ENCODE results near the gene IFI44L. TPM values are rescaled to one million over a fixed set of nuclear protein-coding genes. Genes with fewer than 3 reads are reported as not detected.

IFI44L gene
- total RNA-seq, 1 donor, result 1.3 TPM

- no peak for DNase-seq (ENCODE audit: low read depth)
- H3K4me3 ChIP-seq (ENCODE audit: low read depth, low read length), result no peak overlapping the region
- no peak for TF ChIP-seq CTCF (IDR thresholded peaks at IDR 0.05; ENCODE audit: insufficient read depth, low read depth, low read length)
Measured at GRCh38 chr1:78678324-78678723, 58.1 kb downstream of the IFI44L start.

DNA sequence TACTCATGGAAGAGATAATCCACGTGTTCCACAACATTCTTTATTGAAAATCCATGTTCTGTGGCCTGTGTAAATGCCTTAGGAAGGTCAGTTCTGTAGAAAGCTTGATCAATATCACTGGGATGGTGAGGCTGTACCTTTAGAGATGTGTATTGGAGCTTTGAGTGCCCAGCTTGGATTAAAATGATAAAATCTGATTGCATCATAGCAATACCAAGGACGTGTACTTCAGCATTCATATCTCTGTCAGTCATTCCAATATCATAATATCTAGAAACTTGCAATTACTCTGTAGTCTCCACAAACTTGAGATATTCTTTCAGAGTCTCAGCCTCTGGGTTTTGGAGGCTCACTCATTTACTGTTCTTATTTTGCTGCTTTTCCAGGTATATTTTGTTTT lies 61.0 kb downstream of the IFI44L start:
- H3K4me3 ChIP-seq (ENCODE audit: low read depth, low read length), result no peak overlapping the region
- DNase-seq (ENCODE audit: low read depth), result no peak
- TF ChIP-seq CTCF (IDR thresholded peaks at IDR 0.05; ENCODE audit: insufficient read depth, low read depth, low read length), result no peak

- DNase-seq (ENCODE audit: low read depth), result no peak
- H3K4me3 ChIP-seq (ENCODE audit: low read depth, low read length), result no peak overlapping the region
- no peak for TF ChIP-seq CTCF (IDR thresholded peaks at IDR 0.05; ENCODE audit: insufficient read depth, low read depth, low read length)
Measured at GRCh38 chr1:78682496-78682895, 62.2 kb downstream of the IFI44L start.

- TF ChIP-seq CTCF (IDR thresholded peaks at IDR 0.05; ENCODE audit: insufficient read depth, low read depth, low read length), result no peak
- DNase-seq (ENCODE audit: low read depth), result no peak
- H3K4me3 ChIP-seq (ENCODE audit: low read depth, low read length), result no peak overlapping the region
Measured at GRCh38 chr1:78683079-78683478, 62.8 kb downstream of the IFI44L start.

DNA sequence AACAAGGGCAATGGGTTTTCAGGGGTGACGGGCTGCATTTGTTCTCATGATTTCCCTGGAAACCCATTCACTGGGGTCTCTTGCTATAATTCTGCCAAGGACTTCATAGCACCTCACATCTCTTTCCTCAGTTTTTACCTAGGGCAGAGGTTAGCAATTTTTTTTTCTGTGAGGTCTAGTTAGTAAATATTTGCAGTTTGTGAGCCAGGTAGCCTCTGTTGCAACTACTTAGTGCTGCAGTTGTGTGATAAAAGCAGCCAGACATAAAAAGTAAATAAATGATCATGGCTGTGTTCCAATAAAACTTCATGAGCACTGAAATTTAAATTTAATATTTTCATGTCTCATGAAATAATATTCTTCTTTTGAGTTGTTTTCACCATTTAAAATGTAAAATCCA lies 67.1 kb downstream of the IFI44L start:
- H3K4me3 ChIP-seq (ENCODE audit: low read depth, low read length), result no peak overlapping the region
- TF ChIP-seq CTCF (IDR thresholded peaks at IDR 0.05; ENCODE audit: insufficient read depth, low read depth, low read length), result no peak
- no peak for DNase-seq (ENCODE audit: low read depth)

- DNase-seq (ENCODE audit: low read depth), result peak; percentile 6
- TF ChIP-seq CTCF (IDR thresholded peaks at IDR 0.05; ENCODE audit: insufficient read depth, low read depth, low read length), result no peak
- H3K4me3 ChIP-seq (ENCODE audit: low read depth, low read length), result no peak overlapping the region
Measured at GRCh38 chr1:78687914-78688313, 67.7 kb downstream of the IFI44L start.

GRCh38 chr1:78688697-78689096 lies 68.4 kb downstream of the IFI44L start:
- DNase-seq (ENCODE audit: low read depth), result peak; percentile 54
- TF ChIP-seq CTCF (IDR thresholded peaks at IDR 0.05; ENCODE audit: insufficient read depth, low read depth, low read length), result peak; percentile 29

More at GRCh38 chr1:78688697-78689096, 68.4 kb downstream of the IFI44L start:
- no peak overlapping the region for H3K4me3 ChIP-seq (ENCODE audit: low read depth, low read length)

Measured in fibroblast of villous mesenchyme (primary cell).